HCT116 (cell line): Measurements from ENCODE around the gene LPCAT2.
"Not testable (repeated sequence)": the region's sequence is repeated elsewhere in the genome, so short reads cannot be mapped to it uniquely, and the experiment has no call there.

Experiments used
- ATF3 ChIP-seq: IDR thresholded peaks from 2 replicates; pipeline ENCODE4 v1.6.1; 2012
- EGR1 ChIP-seq: IDR thresholded peaks from 2 replicates; pipeline ENCODE4 v1.6.1; 2012; ENCODE audit warnings: low read depth
- EZH2 ChIP-seq: fragments of 200-600 bp; sonication (generic); IDR thresholded peaks from 2 replicates; pipeline ENCODE4 v1.6.1; 2017; ENCODE audit warnings: antibody characterized with exemption, mixed run types
- FOSL1 ChIP-seq: IDR thresholded peaks from 2 replicates; pipeline ENCODE4 v1.6.1; 2012; ENCODE audit warnings: low read depth
- POLR2A ChIP-seq: IDR thresholded peaks from 2 replicates; pipeline ENCODE4 v1.7.0; 2011; ENCODE audit warnings: borderline replicate concordance; ENCODE audit not compliant: insufficient read depth, insufficient read length; ENCODE audit errors: extremely low read depth
- SIN3A ChIP-seq: IDR thresholded peaks from 2 replicates; pipeline ENCODE4 v1.6.1; 2012; ENCODE audit warnings: low read depth
- TCF7L2 ChIP-seq: IDR thresholded peaks from 2 replicates; pipeline ENCODE4 v1.7.0; 2011; ENCODE audit warnings: borderline replicate concordance, inconsistent platforms; ENCODE audit not compliant: insufficient read depth, insufficient read length; ENCODE audit errors: extremely low read depth
- TF ChIP-seq, protein P1 (sequence below), 3 experiments: fragments of 200-600 bp in 1 of 3; sonication (generic) in 1 of 3; IDR thresholded peaks in 2 of 3; conservative IDR thresholded peaks in 1 of 3; 2 replicates each; pipeline ENCODE4 v1.5.1; 2012 to 2017; ENCODE audit warnings: low read depth in 2 of 3, low read length in 2 of 3, antibody characterized with exemption in 1 of 3, borderline replicate concordance in 1 of 3, control low read depth in 1 of 3, mild to moderate bottlenecking in 1 of 3, mixed read lengths in 1 of 3, mixed run types in 1 of 3, moderate library complexity in 1 of 3; ENCODE audit not compliant: insufficient read depth in 1 of 3

- not testable (repeated sequence) for TF ChIP-seq EZH2, POLR2A, ATF3, EGR1, FOSL1, TCF7L2, SIN3A
- TF ChIP-seq, protein P1, sequence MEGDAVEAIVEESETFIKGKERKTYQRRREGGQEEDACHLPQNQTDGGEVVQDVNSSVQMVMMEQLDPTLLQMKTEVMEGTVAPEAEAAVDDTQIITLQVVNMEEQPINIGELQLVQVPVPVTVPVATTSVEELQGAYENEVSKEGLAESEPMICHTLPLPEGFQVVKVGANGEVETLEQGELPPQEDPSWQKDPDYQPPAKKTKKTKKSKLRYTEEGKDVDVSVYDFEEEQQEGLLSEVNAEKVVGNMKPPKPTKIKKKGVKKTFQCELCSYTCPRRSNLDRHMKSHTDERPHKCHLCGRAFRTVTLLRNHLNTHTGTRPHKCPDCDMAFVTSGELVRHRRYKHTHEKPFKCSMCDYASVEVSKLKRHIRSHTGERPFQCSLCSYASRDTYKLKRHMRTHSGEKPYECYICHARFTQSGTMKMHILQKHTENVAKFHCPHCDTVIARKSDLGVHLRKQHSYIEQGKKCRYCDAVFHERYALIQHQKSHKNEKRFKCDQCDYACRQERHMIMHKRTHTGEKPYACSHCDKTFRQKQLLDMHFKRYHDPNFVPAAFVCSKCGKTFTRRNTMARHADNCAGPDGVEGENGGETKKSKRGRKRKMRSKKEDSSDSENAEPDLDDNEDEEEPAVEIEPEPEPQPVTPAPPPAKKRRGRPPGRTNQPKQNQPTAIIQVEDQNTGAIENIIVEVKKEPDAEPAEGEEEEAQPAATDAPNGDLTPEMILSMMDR (IDR thresholded peaks at IDR 0.05 in 2 of 3, conservative IDR thresholded peaks at IDR 0.05 in 1 of 3; ENCODE audit: borderline replicate concordance in 1 of 3, insufficient read depth in 1 of 3, low read depth in 2 of 3, low read length in 2 of 3), result not testable (repeated sequence)
These were observed 106.8 kb downstream of the LPCAT2 start for GRCh38 chr16:55615670-55616069.
